KOPT-K1 (cell line): ENCODE data around the gene MED28.
A peak's percentile ranks its signal among the peaks of the same experiment; 100 is the strongest.
"Not testable (repeated sequence)": the region's sequence is repeated elsewhere in the genome, so short reads cannot be mapped to it uniquely, and the experiment has no call there.

Source experiments
- H3K27ac ChIP-seq: fragments of 200-600 bp; sonication (generic); 2 replicates; pipeline ENCODE4 v1.5.1; 2016; ENCODE audit warnings: antibody characterized with exemption, mild to moderate bottlenecking, low read depth, low read length; ENCODE audit not compliant: poor library complexity, severe bottlenecking
- H3K36me3 ChIP-seq: fragments of 200-600 bp; sonication (generic); 2 replicates; pipeline ENCODE4 v1.5.1; 2017; ENCODE audit warnings: antibody characterized with exemption, mild to moderate bottlenecking, low read length, moderate library complexity; ENCODE audit not compliant: insufficient read depth
- H3K9me3 ChIP-seq: fragments of 200-600 bp; sonication (generic); 2 replicates; pipeline ENCODE4 v1.5.1; 2017; ENCODE audit warnings: antibody characterized with exemption, low read length, mild to moderate bottlenecking; ENCODE audit not compliant: insufficient read depth, poor library complexity, severe bottlenecking

Gene MED28

GRCh38 chr4:17614416-17615299 is at the start of gene MED28:
TSS of gene MED28 (plus strand) at chr4:17614641. CDS start at chr4:17614655, 14 bp downstream.
- Histone ChIP-seq H3K27ac (peak within 1 kb of the TSS; percentile 81), H3K9me3 (no peaks in the 10 kb centered on the region), H3K36me3 (peaks cover 22% of the 10 kb centered on the region)

DNA sequence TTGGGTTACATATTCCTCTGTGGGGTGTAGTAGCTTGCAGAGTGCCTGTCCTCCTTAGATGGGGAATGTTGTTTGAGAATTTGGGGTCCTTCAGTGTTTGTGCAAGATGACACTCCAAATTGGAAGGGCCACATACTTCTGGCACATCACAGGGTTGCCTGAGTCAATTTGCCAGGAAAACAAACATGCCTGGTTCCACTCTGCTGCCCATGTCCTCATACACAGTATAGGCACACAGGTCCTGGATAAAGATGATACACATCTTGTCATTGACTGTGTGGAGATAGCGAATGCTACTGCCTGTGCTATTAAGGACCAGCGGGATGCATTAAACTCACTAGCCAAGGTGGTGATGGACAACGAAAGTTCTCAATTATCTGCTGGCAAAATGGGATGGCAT is 48.6 kb upstream of the MED28 start:
- no peaks in the 10 kb centered on the region for H3K9me3 ChIP-seq
- no peak overlapping the region for H3K27ac ChIP-seq
- no peaks in the 10 kb centered on the region for H3K36me3 ChIP-seq

GRCh38 chr4:17567271-17567670 is 47.2 kb upstream of the MED28 start:
- H3K36me3 ChIP-seq: no peaks in the 10 kb centered on the region
- no peak overlapping the region for H3K27ac ChIP-seq
- H3K9me3 ChIP-seq: no peaks in the 10 kb centered on the region

- H3K36me3 ChIP-seq: no peaks in the 10 kb centered on the region
- H3K27ac ChIP-seq: no peak overlapping the region
- H3K9me3 ChIP-seq: no peaks in the 10 kb centered on the region
Measured at GRCh38 chr4:17574206-17574605, 40.2 kb upstream of the MED28 start.

GRCh38 chr4:17575177-17575576 is 39.3 kb upstream of the MED28 start:
- H3K36me3 ChIP-seq, H3K27ac ChIP-seq, H3K9me3 ChIP-seq: not testable (repeated sequence)

DNA sequence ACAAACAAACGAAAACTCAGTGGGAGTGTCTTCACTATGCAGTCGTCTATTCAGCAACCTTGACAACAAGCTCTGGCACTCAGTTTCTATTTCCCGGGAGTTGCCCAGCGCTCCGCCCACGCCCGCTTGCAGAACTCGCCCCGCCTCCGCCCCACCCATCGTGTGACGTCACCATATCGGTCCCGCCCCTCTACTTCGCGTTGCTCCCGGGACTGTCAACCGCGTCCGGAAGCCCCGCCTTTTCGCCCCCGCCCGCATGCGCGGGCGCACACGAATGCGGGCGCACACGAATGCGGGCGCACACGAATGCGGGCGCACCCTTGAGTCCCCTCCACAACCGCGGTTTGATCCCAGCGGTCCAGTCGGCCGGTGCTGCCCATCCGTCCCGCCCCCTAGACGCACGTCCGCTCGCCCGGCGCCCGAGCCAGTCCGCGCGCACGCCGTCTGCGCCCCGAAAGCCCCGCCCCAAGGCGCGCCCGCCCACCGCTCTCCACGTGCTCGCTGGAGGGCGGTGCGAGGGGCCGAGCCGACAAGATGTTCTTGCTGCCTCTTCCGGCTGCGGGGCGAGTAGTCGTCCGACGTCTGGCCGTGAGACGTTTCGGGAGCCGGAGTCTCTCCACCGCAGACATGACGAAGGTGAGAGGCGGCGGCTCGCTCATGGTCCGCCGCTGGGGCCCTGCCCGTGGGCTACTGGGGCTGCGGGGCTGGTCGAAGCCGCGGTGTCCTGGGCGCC is 37.3 kb upstream of the MED28 start, which contains the start of gene LAP3:
Gene LAP3 (plus strand): TSS at position 267 of the 733 bp plus-strand sequence. CDS start 268 bp downstream, at position 535.
- no peaks in the 10 kb centered on the region for H3K9me3 ChIP-seq
- peak within 1 kb of the TSS; percentile 69 for H3K27ac ChIP-seq
- peaks cover 25% of the 10 kb centered on the region for H3K36me3 ChIP-seq

DNA sequence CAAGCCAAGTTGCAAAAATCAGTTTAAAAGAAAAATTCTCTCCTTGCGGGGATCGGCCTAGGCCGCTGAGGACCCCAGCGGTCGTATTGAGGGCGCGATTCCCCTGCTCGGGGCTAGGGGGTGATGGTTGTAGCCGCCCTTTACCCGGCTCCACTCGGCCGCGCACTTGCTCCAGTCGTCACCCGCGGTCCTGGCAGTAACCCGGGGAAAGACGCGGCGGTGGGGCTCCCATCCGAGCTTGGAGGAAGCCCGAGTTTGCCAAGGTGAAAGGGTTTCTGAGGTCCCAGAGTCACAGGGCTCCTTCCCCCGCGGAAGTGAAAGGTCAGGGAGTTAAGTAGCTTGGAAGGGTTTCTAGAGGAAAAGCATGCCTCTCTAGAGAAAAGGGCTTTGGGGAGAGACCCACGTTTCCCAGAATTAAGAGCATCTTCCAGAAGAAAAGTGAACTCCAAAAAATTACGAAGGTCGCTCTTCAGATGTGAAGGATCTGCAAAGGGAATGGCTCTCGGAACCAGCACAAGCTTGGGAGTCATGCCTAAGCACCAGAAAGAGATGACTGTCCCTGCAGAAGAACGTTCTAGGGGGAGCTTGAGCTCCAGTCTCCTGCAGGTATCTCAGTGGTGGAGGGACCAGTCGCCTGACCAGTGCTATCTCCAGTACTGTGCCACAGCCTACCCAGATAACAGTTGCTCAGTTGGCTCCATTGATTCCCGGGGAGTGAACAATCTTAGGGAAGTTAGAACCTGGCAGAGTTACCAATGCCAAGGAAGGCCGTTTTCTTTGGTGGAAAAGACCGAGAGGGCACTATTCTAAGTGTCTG is 36.6 kb upstream of the MED28 start:
- Histone ChIP-seq H3K36me3 (peaks cover 33% of the 10 kb centered on the region), H3K9me3 (no peaks in the 10 kb centered on the region), H3K27ac (peak overlapping the region; percentile 69)

DNA sequence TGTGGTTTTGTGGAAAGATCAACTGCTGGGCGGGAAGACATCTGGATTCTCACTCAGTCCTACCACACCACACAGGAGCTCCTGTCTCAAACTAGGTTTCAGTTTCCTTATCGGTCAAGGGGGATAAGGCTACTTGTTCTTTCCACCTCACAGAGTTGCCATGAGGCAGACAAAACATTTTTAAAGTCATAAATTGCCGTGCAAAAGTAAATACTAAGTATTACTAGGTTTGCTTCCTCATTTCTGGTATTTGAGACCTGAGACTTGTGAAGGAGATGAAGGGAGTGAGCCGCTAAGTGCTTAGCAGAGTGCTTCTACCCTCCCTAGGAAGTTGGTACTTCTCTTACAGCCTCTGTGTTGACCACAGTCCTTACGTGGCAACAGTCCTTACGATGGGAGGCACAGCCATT is 36.0 kb upstream of the MED28 start:
- Histone ChIP-seq H3K36me3 (peaks cover 39% of the 10 kb centered on the region), H3K27ac (peak overlapping the region; percentile 69)

DNA sequence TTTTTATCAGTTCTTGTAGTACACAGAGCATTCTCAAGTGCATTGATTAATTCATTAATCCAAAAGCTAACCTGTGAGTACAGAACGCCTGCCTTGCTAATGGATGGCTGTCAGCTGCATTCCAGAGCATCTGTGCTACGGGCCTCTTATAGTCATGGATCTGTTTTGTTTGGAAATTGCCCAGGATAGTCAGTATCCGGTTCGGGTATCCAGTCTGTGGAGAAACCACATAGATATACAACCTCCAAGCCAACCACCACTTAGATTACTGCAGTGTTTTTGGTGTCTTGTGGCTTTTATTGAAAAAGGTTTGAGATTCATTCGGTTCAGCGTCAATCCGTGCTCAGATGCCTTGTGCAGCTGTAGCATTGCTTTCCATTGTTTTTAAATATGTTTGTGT is 33.5 kb upstream of the MED28 start:
- peaks cover 64% of the 10 kb centered on the region for H3K36me3 ChIP-seq
- H3K27ac ChIP-seq: no peak overlapping the region
- no peaks in the 10 kb centered on the region for H3K9me3 ChIP-seq

More for the DNA sequence above, 36.0 kb upstream of the MED28 start:
- H3K9me3 ChIP-seq: no peaks in the 10 kb centered on the region

DNA sequence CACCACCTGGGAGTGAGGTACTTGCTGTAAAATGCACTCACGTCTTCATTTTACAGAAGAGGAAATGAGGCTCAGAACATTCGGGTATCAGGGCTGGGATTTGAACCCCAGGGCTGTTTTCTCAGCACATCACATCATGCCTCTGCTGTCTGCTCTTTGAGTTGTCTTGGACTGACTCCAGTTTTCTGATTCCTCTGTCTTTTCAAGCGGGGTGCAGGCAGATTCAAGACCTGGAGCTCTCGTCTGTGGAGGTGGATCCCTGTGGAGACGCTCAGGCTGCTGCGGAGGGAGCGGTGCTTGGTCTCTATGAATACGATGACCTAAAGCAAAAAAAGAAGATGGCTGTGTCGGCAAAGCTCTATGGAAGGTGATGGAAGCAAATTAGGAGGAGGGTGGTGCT is 31.2 kb upstream of the MED28 start:
- no peaks in the 10 kb centered on the region for H3K9me3 ChIP-seq
- peaks cover 86% of the 10 kb centered on the region for H3K36me3 ChIP-seq
- H3K27ac ChIP-seq: no peak overlapping the region

GRCh38 chr4:17583941-17584340 is 30.5 kb upstream of the MED28 start:
- H3K36me3 ChIP-seq: peaks cover 92% of the 10 kb centered on the region
- H3K9me3 ChIP-seq: no peaks in the 10 kb centered on the region
- no peak overlapping the region for H3K27ac ChIP-seq

GRCh38 chr4:17584521-17585213 is 29.8 kb upstream of the MED28 start:
- Histone ChIP-seq H3K36me3 (peaks cover 98% of the 10 kb centered on the region), H3K9me3 (no peaks in the 10 kb centered on the region), H3K27ac (no peak overlapping the region)

- Histone ChIP-seq H3K9me3 (no peaks in the 10 kb centered on the region), H3K27ac (no peak overlapping the region), H3K36me3 (peaks cover 89% of the 10 kb centered on the region)
Measured at GRCh38 chr4:17587094-17587822, 27.2 kb upstream of the MED28 start.

DNA sequence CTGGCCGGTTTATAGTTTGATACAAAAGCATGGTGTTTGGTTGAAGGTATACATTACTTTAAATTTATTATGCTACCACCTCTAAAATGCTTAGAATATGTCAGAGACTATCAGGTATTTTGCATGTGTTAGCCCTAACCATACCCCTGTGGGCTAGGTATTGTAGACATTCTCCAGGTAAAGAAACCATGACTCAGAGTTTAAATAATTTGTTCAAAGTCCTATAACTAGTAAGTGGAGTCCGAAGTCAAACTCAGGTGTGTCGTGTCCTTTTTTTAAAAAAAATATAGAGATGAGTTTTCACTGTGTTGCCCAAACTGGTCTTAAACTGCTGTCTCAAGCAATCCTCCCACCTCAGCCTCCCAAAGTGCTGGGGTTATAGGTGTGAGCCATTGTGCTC is 25.1 kb upstream of the MED28 start:
- H3K36me3 ChIP-seq: peaks cover 88% of the 10 kb centered on the region
- H3K27ac ChIP-seq: no peak overlapping the region
- H3K9me3 ChIP-seq: no peaks in the 10 kb centered on the region
